ENCODE results near the gene STARD8. TPM values are rescaled to one million over a fixed set of nuclear protein-coding genes. Genes with fewer than 3 reads are reported as not detected.

STARD8 gene
- total RNA-seq, 2 experiments from 2014 or later = 0.07 to 0.10 TPM

DNA sequence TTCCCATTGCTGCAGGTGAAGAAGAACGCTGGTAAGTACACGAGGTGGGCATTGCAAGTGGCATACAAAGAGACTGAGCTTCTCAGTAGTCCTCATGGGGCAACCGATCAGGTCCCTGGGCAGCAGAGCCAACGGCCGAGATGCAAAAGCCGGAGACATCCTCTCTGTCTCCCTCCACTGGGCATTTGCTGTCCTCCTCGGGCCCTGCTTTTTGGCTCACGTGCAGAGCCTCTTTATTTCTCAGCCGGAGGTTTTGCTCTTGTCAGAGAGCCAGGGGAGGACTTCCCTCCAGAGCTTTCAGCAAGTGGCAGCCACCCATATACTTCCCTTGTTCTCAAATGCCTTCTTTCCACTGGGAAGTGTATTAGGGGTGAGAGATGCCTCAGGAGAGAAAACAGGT, 18.0 kb downstream of the STARD8 start:
- CTCF ChIA-PET = no interaction called here
- Mint-ChIP-seq H3K36me3 (ENCODE audit: low read depth) (no peaks in the 10 kb centered on the region), H3K27me3 (ENCODE audit: low read depth) (no peaks in the 10 kb centered on the region), H3K4me1 (ENCODE audit: low read depth) (no peaks in the 10 kb centered on the region), H3K27ac (no peak overlapping the region), H3K9me3 (no peaks in the 10 kb centered on the region), H3K4me3 (no peak overlapping the region)
- intact Hi-C loops (cut with micrococcal nuclease) = no loop called here
- DNase-seq = no peak

DNA sequence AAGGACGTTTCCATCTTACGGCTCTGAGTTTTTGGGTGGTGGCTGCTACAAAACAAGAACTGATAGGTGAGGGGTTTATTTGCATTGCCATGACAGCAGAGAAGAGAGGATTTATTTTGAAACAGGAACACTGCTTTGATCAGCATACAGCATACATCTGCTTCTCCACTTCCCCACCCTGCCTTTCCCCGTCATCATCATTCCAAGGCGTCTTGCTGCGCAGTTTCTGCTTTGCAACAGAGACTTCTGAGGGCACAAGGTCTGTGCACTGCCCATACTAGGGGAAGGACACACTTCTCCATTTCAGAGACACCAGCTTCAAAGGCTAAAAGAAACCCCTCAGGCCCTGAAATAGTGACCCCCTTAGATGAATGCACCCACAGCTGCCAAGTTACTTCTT, 19.1 kb downstream of the STARD8 start:
- intact Hi-C loops (cut with micrococcal nuclease) = no loop called here
- no peak overlapping the region for H3K27ac Mint-ChIP-seq
- DNase-seq = no peak
- CTCF ChIA-PET = no interaction called here
- no peak overlapping the region for H3K4me3 Mint-ChIP-seq
- H3K4me1 Mint-ChIP-seq (ENCODE audit: low read depth) = no peaks in the 10 kb centered on the region
- no peaks in the 10 kb centered on the region for H3K36me3 Mint-ChIP-seq (ENCODE audit: low read depth)
- no peaks in the 10 kb centered on the region for H3K9me3 Mint-ChIP-seq
- H3K27me3 Mint-ChIP-seq (ENCODE audit: low read depth) = no peaks in the 10 kb centered on the region

DNA sequence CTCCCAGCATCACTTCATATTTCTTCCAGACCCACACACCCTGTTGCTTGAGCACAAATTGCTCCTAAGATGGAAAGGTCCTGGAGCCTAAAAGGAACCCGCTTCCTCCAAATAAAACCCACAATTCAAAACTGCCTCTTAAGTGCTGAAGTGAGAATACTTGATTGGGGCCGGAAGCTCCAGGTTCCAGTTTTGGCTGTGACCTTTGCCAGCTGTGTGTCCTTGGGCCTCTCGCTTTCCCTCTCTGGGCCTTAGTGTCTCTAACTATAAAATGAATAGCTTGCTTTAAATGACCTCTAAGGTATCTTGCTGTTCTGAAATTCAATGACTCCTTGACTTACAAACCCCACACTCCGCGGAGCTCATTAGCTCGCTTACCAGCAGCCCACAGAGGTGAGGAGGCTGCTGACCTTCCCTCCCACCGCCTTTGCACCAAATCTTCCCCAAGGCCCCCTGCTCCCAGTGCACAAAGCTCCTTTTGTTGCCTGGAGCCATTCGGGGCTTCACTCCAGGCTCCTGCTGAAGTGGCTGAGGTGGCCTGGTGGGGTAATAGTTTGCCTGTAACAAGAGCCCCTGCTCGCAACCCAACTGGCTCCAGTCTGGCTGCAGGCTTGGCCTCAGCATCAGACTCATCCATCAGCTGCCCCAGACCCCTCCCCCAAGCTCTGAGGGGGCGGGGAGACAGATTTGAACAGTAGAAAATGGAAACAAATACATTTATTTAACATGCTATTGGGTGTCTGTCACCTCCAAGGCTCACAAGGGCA, 21.8 kb downstream of the STARD8 start:
- no peaks in the 10 kb centered on the region for H3K4me1 Mint-ChIP-seq (ENCODE audit: low read depth)
- H3K4me3 Mint-ChIP-seq = no peak overlapping the region
- H3K36me3 Mint-ChIP-seq (ENCODE audit: low read depth) = no peaks in the 10 kb centered on the region
- H3K27ac Mint-ChIP-seq = no peak overlapping the region
- no peaks in the 10 kb centered on the region for H3K27me3 Mint-ChIP-seq (ENCODE audit: low read depth)
- no peak for DNase-seq
- no peaks in the 10 kb centered on the region for H3K9me3 Mint-ChIP-seq
- CTCF ChIA-PET = no interaction called here
- intact Hi-C loops (cut with micrococcal nuclease) = no loop called here

DNA sequence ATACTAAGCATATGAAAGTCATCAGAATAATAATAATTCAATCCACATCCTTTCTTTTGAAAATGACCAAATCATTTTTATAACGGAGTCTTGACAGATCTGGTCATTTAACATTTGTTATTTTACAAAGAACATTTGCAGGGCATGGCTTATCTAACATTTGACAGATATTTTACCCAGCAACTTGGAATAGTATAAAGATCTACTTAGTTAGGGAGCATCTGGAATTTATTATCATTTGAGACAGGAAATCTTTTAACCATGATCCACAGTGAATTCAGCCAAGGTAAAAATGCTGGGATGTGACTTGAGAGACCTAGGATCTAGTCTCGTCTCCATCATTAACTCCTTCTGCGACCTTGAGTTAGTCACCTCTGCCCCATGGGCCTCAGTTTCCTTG, 22.4 kb downstream of the STARD8 start:
- no peak overlapping the region for H3K4me3 Mint-ChIP-seq
- H3K27me3 Mint-ChIP-seq (ENCODE audit: low read depth) = no peaks in the 10 kb centered on the region
- no peaks in the 10 kb centered on the region for H3K36me3 Mint-ChIP-seq (ENCODE audit: low read depth)
- no peaks in the 10 kb centered on the region for H3K4me1 Mint-ChIP-seq (ENCODE audit: low read depth)
- H3K27ac Mint-ChIP-seq = no peak overlapping the region
- no peaks in the 10 kb centered on the region for H3K9me3 Mint-ChIP-seq
- DNase-seq = no peak
- intact Hi-C loops (cut with micrococcal nuclease) = no loop called here
- CTCF ChIA-PET = no interaction called here

DNA sequence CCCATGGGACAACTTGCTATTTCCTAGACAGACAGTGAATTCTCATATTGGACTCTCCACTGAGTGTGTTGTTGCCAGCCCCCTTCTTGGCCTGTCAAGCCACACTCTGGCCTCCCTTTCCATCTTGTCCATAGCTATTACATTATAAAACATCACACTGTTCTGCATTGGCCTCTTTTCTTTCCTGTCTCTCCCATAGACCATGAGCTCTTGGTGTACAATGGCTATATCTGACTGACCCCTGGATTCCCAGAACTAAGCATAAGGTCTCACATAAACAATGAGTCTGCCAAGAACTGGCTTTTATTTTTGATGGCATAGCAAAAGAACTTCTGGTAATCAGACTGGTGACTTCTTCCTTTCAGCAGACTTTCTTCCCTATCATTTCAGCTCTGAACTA, 23.8 kb downstream of the STARD8 start:
- no peaks in the 10 kb centered on the region for H3K4me1 Mint-ChIP-seq (ENCODE audit: low read depth)
- no peaks in the 10 kb centered on the region for H3K27me3 Mint-ChIP-seq (ENCODE audit: low read depth)
- H3K27ac Mint-ChIP-seq = no peak overlapping the region
- H3K4me3 Mint-ChIP-seq = no peak overlapping the region
- no peak for DNase-seq
- no peaks in the 10 kb centered on the region for H3K36me3 Mint-ChIP-seq (ENCODE audit: low read depth)
- intact Hi-C loops (cut with micrococcal nuclease) = no loop called here
- CTCF ChIA-PET = interaction anchor here (0.6 to 1.3 kb wide), 2 partner anchors 72 to 176 kb away, joined by 3 read pairs; no protein-coding TSS in a partner anchor
- H3K9me3 Mint-ChIP-seq = no peaks in the 10 kb centered on the region

DNA sequence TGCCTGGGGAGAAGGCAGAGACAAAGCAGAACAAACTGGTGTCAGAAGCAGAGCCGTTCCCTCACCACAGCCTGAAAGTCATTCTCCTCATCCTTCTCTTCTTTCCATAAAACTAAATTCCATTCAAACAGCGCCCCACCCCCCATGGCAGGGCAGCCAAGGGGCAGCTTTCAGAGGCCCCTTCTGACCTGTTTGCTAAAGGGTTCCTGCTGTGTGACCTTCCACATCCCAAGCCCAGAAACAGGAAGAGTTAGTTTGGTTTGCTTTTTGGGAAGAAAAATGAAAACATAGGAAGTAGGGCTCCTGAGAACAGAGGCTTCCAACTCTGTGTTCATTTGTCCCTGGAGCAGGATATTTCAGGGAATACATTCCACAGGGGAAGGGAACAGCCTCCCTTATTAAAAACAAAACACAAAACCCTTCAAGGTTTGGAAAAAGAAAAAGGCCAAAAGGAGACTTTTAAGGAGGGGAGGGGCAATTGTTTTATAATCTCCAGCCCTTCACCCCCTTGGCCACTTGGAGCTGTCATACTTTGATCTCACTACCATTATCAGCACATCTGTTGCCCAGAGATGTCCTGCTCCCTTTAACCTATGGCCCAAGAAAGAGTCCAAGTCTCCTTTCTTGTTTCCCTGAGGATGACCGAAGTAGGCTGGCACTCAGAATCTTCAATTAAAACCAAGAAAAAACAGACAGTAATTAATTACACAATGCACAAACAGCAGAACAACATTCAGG, 25.3 kb downstream of the STARD8 start:
- Mint-ChIP-seq H3K4me1 (ENCODE audit: low read depth) (no peaks in the 10 kb centered on the region), H3K9me3 (no peaks in the 10 kb centered on the region), H3K27ac (no peak overlapping the region), H3K27me3 (ENCODE audit: low read depth) (no peaks in the 10 kb centered on the region), H3K36me3 (ENCODE audit: low read depth) (no peaks in the 10 kb centered on the region), H3K4me3 (no peak overlapping the region)
- CTCF ChIA-PET = no interaction called here
- intact Hi-C loops (cut with micrococcal nuclease) = no loop called here
- no peak for DNase-seq

DNA sequence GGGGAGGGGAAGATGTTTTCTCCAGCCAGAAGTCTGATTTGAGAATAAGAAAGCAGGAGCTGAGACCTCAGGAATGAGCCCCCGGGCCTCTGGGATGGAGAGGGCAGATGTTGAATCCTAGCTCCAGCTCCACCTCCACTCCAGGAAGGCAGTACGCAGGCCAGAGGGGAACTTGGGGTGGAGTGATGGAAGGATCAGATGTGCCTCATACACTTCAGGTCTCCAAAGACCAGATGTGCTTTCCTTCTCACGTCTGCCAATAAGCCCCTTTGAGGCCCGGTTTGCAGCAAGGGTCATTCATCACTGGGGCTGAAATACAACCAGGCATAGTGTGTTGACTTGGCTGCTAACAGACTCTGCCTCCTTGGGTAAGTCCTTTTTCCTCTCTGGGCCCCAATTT, 28.1 kb downstream of the STARD8 start:
- no peaks in the 10 kb centered on the region for H3K4me1 Mint-ChIP-seq (ENCODE audit: low read depth)
- no peaks in the 10 kb centered on the region for H3K27me3 Mint-ChIP-seq (ENCODE audit: low read depth)
- no peaks in the 10 kb centered on the region for H3K36me3 Mint-ChIP-seq (ENCODE audit: low read depth)
- no peak for DNase-seq
- no peak overlapping the region for H3K27ac Mint-ChIP-seq
- no peaks in the 10 kb centered on the region for H3K9me3 Mint-ChIP-seq
- CTCF ChIA-PET = no interaction called here
- intact Hi-C loops (cut with micrococcal nuclease) = no loop called here
- H3K4me3 Mint-ChIP-seq = no peak overlapping the region

DNA sequence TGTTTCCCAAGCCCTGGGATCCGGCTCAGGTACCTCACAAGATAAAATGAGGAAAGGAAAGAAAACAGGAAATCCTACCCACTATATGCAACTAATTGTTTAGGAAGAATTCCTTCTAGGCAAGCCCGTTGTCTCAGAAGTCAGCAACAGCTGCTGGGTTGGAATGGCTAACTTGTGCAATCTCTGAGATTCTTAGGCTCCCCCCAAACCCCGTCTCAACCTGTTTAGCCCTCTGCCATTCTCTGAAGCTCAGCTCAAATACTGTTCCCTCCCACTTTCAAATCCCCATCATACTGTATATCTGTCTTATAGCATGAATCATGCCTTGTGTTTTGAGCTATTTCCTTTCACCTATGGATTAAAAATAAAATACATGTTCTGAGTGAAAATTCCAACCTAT, 28.9 kb downstream of the STARD8 start:
- no peak overlapping the region for H3K27ac Mint-ChIP-seq
- no peaks in the 10 kb centered on the region for H3K4me1 Mint-ChIP-seq (ENCODE audit: low read depth)
- intact Hi-C loops (cut with micrococcal nuclease) = no loop called here
- no peaks in the 10 kb centered on the region for H3K36me3 Mint-ChIP-seq (ENCODE audit: low read depth)
- DNase-seq = no peak
- H3K27me3 Mint-ChIP-seq (ENCODE audit: low read depth) = no peaks in the 10 kb centered on the region
- CTCF ChIA-PET = no interaction called here
- no peaks in the 10 kb centered on the region for H3K9me3 Mint-ChIP-seq
- no peak overlapping the region for H3K4me3 Mint-ChIP-seq

DNA sequence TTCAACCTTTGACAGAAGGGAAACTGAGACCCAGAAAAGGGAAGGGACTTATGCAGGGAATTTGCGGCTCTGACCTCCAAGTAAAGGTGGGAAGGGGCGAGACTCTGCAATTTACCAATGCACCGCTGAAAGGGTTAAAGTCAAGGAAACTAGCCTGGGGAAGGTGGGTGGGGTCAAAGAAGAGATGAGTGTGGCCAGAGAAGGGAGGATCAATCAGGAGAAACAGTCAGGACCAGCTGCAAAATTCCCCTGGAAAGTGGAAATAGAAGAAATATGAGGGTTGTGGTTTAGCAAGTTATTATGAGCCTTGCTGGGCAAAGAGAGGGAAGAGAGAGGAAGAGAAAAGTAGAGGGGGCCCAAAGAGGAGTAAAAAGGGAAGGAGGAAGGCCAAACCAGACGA, 30.5 kb downstream of the STARD8 start:
- no peaks in the 10 kb centered on the region for H3K4me1 Mint-ChIP-seq (ENCODE audit: low read depth)
- H3K27ac Mint-ChIP-seq = no peak overlapping the region

DNA sequence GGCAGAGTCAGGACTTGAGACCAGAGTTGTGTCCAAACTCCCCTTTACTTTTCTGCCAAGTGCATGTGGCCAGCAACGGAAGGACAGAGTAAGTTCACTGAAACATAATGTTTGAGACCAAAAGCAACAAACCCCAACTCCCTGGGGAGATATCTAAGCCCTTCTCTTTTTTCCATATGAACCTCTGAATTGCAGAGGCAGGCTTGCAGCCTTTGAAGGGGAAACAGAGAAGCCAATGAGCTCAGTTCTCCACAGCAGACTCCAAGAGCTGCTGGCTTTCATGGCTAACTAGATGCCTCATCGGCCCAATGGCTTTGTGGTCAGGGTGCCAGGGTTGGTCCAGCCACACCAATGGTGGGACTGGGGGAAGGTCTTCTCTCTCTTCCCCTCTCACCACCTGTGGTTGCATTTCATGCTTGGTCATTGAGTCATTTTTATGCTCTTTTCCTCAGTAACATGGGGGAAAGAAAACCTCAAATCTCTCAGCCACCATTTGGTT, 34.0 kb downstream of the STARD8 start:
- peaks cover 5% of the 10 kb centered on the region for H3K27me3 Mint-ChIP-seq (ENCODE audit: low read depth)
- H3K4me1 Mint-ChIP-seq (ENCODE audit: low read depth) = peaks cover 14% of the 10 kb centered on the region
- no peaks in the 10 kb centered on the region for H3K9me3 Mint-ChIP-seq
- CTCF ChIA-PET = no interaction called here
- no peak overlapping the region for H3K4me3 Mint-ChIP-seq
- H3K36me3 Mint-ChIP-seq (ENCODE audit: low read depth) = no peaks in the 10 kb centered on the region
- no peak overlapping the region for H3K27ac Mint-ChIP-seq
- DNase-seq = no peak
- intact Hi-C loops (cut with micrococcal nuclease) = no loop called here

More for the DNA sequence above, 30.5 kb downstream of the STARD8 start:
- H3K9me3 Mint-ChIP-seq = no peaks in the 10 kb centered on the region
- H3K27me3 Mint-ChIP-seq (ENCODE audit: low read depth) = no peaks in the 10 kb centered on the region
- H3K4me3 Mint-ChIP-seq = no peak overlapping the region
- no peaks in the 10 kb centered on the region for H3K36me3 Mint-ChIP-seq (ENCODE audit: low read depth)
- intact Hi-C loops (cut with micrococcal nuclease) = no loop called here
- no peak for DNase-seq
- CTCF ChIA-PET = no interaction called here

DNA sequence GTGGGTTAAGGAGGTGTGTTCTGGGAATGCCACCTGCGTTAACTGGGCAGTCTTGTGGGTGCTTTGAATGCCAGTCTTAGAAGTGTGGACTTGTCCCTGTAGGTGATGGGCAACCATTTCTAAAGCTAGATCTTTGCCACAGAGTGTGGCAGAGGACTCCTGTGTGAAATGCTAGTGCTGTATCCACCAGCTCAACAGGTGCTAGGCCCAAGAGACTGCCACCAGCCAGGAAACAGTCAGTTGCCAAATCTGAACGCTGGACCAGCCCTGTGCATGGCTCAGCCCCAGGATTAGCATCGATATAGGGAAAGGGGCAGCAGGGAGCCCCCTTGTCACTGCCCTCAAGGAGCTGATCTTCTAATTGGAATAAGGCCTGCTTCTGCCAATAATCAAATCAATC, 35.3 kb downstream of the STARD8 start:
- CTCF ChIA-PET = no interaction called here
- Mint-ChIP-seq H3K4me3 (no peak overlapping the region), H3K9me3 (no peaks in the 10 kb centered on the region), H3K27ac (no peak overlapping the region), H3K36me3 (ENCODE audit: low read depth) (no peaks in the 10 kb centered on the region), H3K4me1 (ENCODE audit: low read depth) (peaks cover 20% of the 10 kb centered on the region), H3K27me3 (ENCODE audit: low read depth) (peaks cover 13% of the 10 kb centered on the region)
- intact Hi-C loops (cut with micrococcal nuclease) = no loop called here
- no peak for DNase-seq

DNA sequence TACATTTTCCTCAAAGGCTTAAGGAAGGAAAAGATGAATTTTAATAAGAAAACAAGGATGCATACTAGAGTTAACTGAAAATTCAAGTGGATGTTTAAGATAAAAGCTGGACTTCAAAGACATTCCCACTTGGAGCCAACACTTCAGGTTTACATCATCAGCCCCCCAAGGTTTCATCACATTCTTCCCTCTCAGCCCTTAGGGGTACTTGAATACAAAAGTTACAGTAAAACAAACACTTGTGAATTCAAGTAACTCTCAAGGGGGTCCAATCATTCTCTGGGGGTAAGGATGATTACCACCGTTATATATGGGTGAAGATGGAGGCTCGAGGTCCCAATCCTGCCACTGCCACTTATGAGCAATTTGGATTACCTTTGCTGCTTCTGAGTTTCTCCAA, 36.1 kb downstream of the STARD8 start:
- Mint-ChIP-seq H3K27ac (no peak overlapping the region), H3K36me3 (ENCODE audit: low read depth) (no peaks in the 10 kb centered on the region), H3K4me3 (no peak overlapping the region), H3K9me3 (no peaks in the 10 kb centered on the region), H3K27me3 (ENCODE audit: low read depth) (peaks cover 13% of the 10 kb centered on the region), H3K4me1 (ENCODE audit: low read depth) (peaks cover 20% of the 10 kb centered on the region)
- CTCF ChIA-PET = no interaction called here
- intact Hi-C loops (cut with micrococcal nuclease) = no loop called here
- DNase-seq = no peak

DNA sequence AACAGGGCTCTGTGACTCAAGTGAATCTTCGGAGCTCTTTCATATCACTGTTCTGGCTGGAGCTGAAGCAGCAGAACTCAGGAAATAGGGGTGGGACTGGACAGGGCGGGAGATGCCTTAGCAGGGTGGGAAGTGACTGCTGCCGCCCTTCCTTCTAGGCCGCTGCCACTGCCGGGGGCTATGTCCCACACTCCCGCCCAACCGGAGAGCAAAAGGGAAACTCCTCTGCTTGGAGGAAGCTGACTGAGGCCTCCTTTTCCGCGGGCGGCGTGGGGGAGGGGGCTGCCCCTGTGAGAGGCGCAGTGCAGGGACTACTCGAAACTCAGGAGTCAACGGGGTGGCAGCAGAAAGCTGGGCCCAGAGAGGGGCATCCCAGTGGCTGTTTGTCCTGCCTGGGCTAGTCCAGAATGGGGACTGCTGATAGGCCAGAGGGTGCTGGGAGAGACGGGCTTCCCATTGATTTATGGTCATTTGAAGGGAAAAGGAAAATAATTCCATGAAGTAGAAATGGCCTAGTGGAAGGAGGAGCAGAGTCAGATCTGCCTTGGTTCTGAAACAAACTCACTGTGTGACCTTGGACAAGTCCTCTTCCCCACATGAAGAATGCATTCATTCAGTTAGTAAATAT, 36.9 kb downstream of the STARD8 start:
- CTCF ChIA-PET = no interaction called here
- Mint-ChIP-seq H3K27ac (no peak overlapping the region), H3K36me3 (ENCODE audit: low read depth) (no peaks in the 10 kb centered on the region), H3K4me3 (no peak overlapping the region), H3K27me3 (ENCODE audit: low read depth) (peaks cover 13% of the 10 kb centered on the region), H3K9me3 (no peaks in the 10 kb centered on the region), H3K4me1 (ENCODE audit: low read depth) (peaks cover 20% of the 10 kb centered on the region)
- intact Hi-C loops (cut with micrococcal nuclease) = no loop called here
- DNase-seq = peak; percentile 55
